SK-N-SH (cell line): ENCODE data around the gene GTF3C1.

ENCODE experiments used
- CTCF ChIP-seq: fragments of 200-600 bp; sonication (generic); IDR thresholded peaks from 2 replicates; pipeline ENCODE4 v1.6.1; 2017; ENCODE audit warnings: antibody characterized with exemption, mild to moderate bottlenecking, moderate library complexity
- FOSL2 ChIP-seq: IDR thresholded peaks from 2 replicates; pipeline ENCODE4 v1.4.0; 2012; ENCODE audit warnings: low read depth, mild to moderate bottlenecking, moderate library complexity, borderline replicate concordance
- MXI1 ChIP-seq: IDR thresholded peaks from 2 replicates; pipeline ENCODE4 v1.6.1; 2012; ENCODE audit warnings: mild to moderate bottlenecking, low read depth, low read length, improper control_type of control experiment
- POLR2AphosphoS5 ChIP-seq: IDR thresholded peaks from 2 replicates; pipeline ENCODE4 v1.6.1; 2012; ENCODE audit warnings: low read depth, low read length
- RAD21 ChIP-seq: IDR thresholded peaks from 2 replicates; pipeline ENCODE4 v1.6.1; 2012; ENCODE audit warnings: mild to moderate bottlenecking, low read length
- REST ChIP-seq: IDR thresholded peaks from 2 replicates; pipeline ENCODE4 v1.6.1; 2012; ENCODE audit warnings: mild to moderate bottlenecking, low read depth, low read length, moderate library complexity
- RFX5 ChIP-seq: IDR thresholded peaks from 2 replicates; pipeline ENCODE4 v1.6.1; 2012; ENCODE audit warnings: mild to moderate bottlenecking, improper control_type of control experiment, low read length
- SMC3 ChIP-seq: IDR thresholded peaks from 2 replicates; pipeline ENCODE4 v1.6.1; 2012; ENCODE audit warnings: low read depth, low read length, improper control_type of control experiment
- USF2 ChIP-seq: fragments of 150-350 bp; IDR thresholded peaks from 2 replicates; pipeline ENCODE4 v1.6.1; 2017; ENCODE audit warnings: antibody characterized with exemption, low read length, low read depth, borderline replicate concordance

- TF ChIP-seq MXI1 (no peak), REST (no peak), CTCF (no peak), SMC3 (no peak), USF2 (no peak), POLR2AphosphoS5 (no peak), RFX5 (no peak), FOSL2 (no peak), RAD21 (no peak)
Measured at GRCh38 chr16:27558932-27559331, 9.2 kb upstream of the GTF3C1 start.
